ENCODE results near the gene LMF1.

The LMF1 gene

GRCh38 chr16:911101-911500, 59.7 kb downstream of the LMF1 start:
- no peaks in the 10 kb centered on the region for H3K9me3 ChIP-seq (ENCODE audit: control insufficient read depth, insufficient read depth, low read length)
- H3K27me3 ChIP-seq (ENCODE audit: control insufficient read depth, insufficient read depth, low read length): no peaks in the 10 kb centered on the region
- H3K4me3 ChIP-seq (ENCODE audit: low read depth, low read length): no peak overlapping the region
- no peaks in the 10 kb centered on the region for H3K36me3 ChIP-seq (ENCODE audit: control insufficient read depth, insufficient read depth, low read length)
- H3K9ac ChIP-seq (ENCODE audit: low read depth, low read length): no peak overlapping the region
- no peak overlapping the region for H3K27ac ChIP-seq (ENCODE audit: low read depth, low read length)
- H3K4me1 ChIP-seq (ENCODE audit: control insufficient read depth, insufficient read depth, low read length): no peaks in the 10 kb centered on the region

- H3K36me3 ChIP-seq (ENCODE audit: control insufficient read depth, insufficient read depth, low read length): no peaks in the 10 kb centered on the region
- no peaks in the 10 kb centered on the region for H3K27me3 ChIP-seq (ENCODE audit: control insufficient read depth, insufficient read depth, low read length)
- no peak overlapping the region for H3K9ac ChIP-seq (ENCODE audit: low read depth, low read length)
- H3K4me1 ChIP-seq (ENCODE audit: control insufficient read depth, insufficient read depth, low read length): no peaks in the 10 kb centered on the region
- H3K9me3 ChIP-seq (ENCODE audit: control insufficient read depth, insufficient read depth, low read length): no peaks in the 10 kb centered on the region
- no peak overlapping the region for H3K27ac ChIP-seq (ENCODE audit: low read depth, low read length)
- H3K4me3 ChIP-seq (ENCODE audit: low read depth, low read length): no peak overlapping the region
Observed at GRCh38 chr16:910181-910580, 60.6 kb downstream of the LMF1 start.

GRCh38 chr16:909281-910000, 61.3 kb downstream of the LMF1 start:
- Histone ChIP-seq H3K9me3 (ENCODE audit: control insufficient read depth, insufficient read depth, low read length) (no peaks in the 10 kb centered on the region), H3K27ac (ENCODE audit: low read depth, low read length) (no peak overlapping the region), H3K27me3 (ENCODE audit: control insufficient read depth, insufficient read depth, low read length) (no peaks in the 10 kb centered on the region), H3K4me3 (ENCODE audit: low read depth, low read length) (no peak overlapping the region), H3K9ac (ENCODE audit: low read depth, low read length) (no peak overlapping the region), H3K36me3 (ENCODE audit: control insufficient read depth, insufficient read depth, low read length) (no peaks in the 10 kb centered on the region), H3K4me1 (ENCODE audit: control insufficient read depth, insufficient read depth, low read length) (no peaks in the 10 kb centered on the region)

GRCh38 chr16:908526-909155, 62.1 kb downstream of the LMF1 start:
- no peaks in the 10 kb centered on the region for H3K4me1 ChIP-seq (ENCODE audit: control insufficient read depth, insufficient read depth, low read length)

GRCh38 chr16:907842-908241, 62.9 kb downstream of the LMF1 start:
- no peaks in the 10 kb centered on the region for H3K4me1 ChIP-seq (ENCODE audit: control insufficient read depth, insufficient read depth, low read length)
- no peaks in the 10 kb centered on the region for H3K9me3 ChIP-seq (ENCODE audit: control insufficient read depth, insufficient read depth, low read length)
- H3K4me3 ChIP-seq (ENCODE audit: low read depth, low read length): no peak overlapping the region
- no peaks in the 10 kb centered on the region for H3K27me3 ChIP-seq (ENCODE audit: control insufficient read depth, insufficient read depth, low read length)
- H3K27ac ChIP-seq (ENCODE audit: low read depth, low read length): no peak overlapping the region
- no peaks in the 10 kb centered on the region for H3K36me3 ChIP-seq (ENCODE audit: control insufficient read depth, insufficient read depth, low read length)
- H3K9ac ChIP-seq (ENCODE audit: low read depth, low read length): no peak overlapping the region

More at GRCh38 chr16:908526-909155, 62.1 kb downstream of the LMF1 start:
- Histone ChIP-seq H3K27me3 (ENCODE audit: control insufficient read depth, insufficient read depth, low read length) (no peaks in the 10 kb centered on the region), H3K4me3 (ENCODE audit: low read depth, low read length) (no peak overlapping the region), H3K27ac (ENCODE audit: low read depth, low read length) (no peak overlapping the region), H3K9ac (ENCODE audit: low read depth, low read length) (no peak overlapping the region), H3K9me3 (ENCODE audit: control insufficient read depth, insufficient read depth, low read length) (no peaks in the 10 kb centered on the region), H3K36me3 (ENCODE audit: control insufficient read depth, insufficient read depth, low read length) (no peaks in the 10 kb centered on the region)

GRCh38 chr16:907361-907760, 63.4 kb downstream of the LMF1 start:
- Histone ChIP-seq H3K9ac (ENCODE audit: low read depth, low read length) (no peak overlapping the region), H3K27me3 (ENCODE audit: control insufficient read depth, insufficient read depth, low read length) (no peaks in the 10 kb centered on the region), H3K9me3 (ENCODE audit: control insufficient read depth, insufficient read depth, low read length) (no peaks in the 10 kb centered on the region), H3K4me1 (ENCODE audit: control insufficient read depth, insufficient read depth, low read length) (no peaks in the 10 kb centered on the region), H3K27ac (ENCODE audit: low read depth, low read length) (no peak overlapping the region), H3K36me3 (ENCODE audit: control insufficient read depth, insufficient read depth, low read length) (no peaks in the 10 kb centered on the region), H3K4me3 (ENCODE audit: low read depth, low read length) (no peak overlapping the region)

- Histone ChIP-seq H3K4me1 (ENCODE audit: control insufficient read depth, insufficient read depth, low read length) (no peaks in the 10 kb centered on the region), H3K9me3 (ENCODE audit: control insufficient read depth, insufficient read depth, low read length) (no peaks in the 10 kb centered on the region), H3K27ac (ENCODE audit: low read depth, low read length) (no peak overlapping the region), H3K27me3 (ENCODE audit: control insufficient read depth, insufficient read depth, low read length) (no peaks in the 10 kb centered on the region), H3K36me3 (ENCODE audit: control insufficient read depth, insufficient read depth, low read length) (no peaks in the 10 kb centered on the region), H3K4me3 (ENCODE audit: low read depth, low read length) (no peak overlapping the region), H3K9ac (ENCODE audit: low read depth, low read length) (no peak overlapping the region)
Observed at GRCh38 chr16:906296-906695, 64.5 kb downstream of the LMF1 start.

GRCh38 chr16:901715-902601, 68.8 kb downstream of the LMF1 start:
- Histone ChIP-seq H3K4me3 (ENCODE audit: low read depth, low read length) (no peak overlapping the region), H3K36me3 (ENCODE audit: control insufficient read depth, insufficient read depth, low read length) (no peaks in the 10 kb centered on the region), H3K27me3 (ENCODE audit: control insufficient read depth, insufficient read depth, low read length) (no peaks in the 10 kb centered on the region), H3K4me1 (ENCODE audit: control insufficient read depth, insufficient read depth, low read length) (no peaks in the 10 kb centered on the region), H3K9ac (ENCODE audit: low read depth, low read length) (no peak overlapping the region), H3K9me3 (ENCODE audit: control insufficient read depth, insufficient read depth, low read length) (no peaks in the 10 kb centered on the region), H3K27ac (ENCODE audit: low read depth, low read length) (no peak overlapping the region)

GRCh38 chr16:901149-901548, 69.6 kb downstream of the LMF1 start:
- H3K36me3 ChIP-seq (ENCODE audit: control insufficient read depth, insufficient read depth, low read length): no peaks in the 10 kb centered on the region
- no peak overlapping the region for H3K4me3 ChIP-seq (ENCODE audit: low read depth, low read length)
- no peaks in the 10 kb centered on the region for H3K4me1 ChIP-seq (ENCODE audit: control insufficient read depth, insufficient read depth, low read length)
- H3K9ac ChIP-seq (ENCODE audit: low read depth, low read length): no peak overlapping the region
- no peaks in the 10 kb centered on the region for H3K27me3 ChIP-seq (ENCODE audit: control insufficient read depth, insufficient read depth, low read length)
- no peaks in the 10 kb centered on the region for H3K9me3 ChIP-seq (ENCODE audit: control insufficient read depth, insufficient read depth, low read length)
- H3K27ac ChIP-seq (ENCODE audit: low read depth, low read length): no peak overlapping the region

GRCh38 chr16:900211-900610, 70.6 kb downstream of the LMF1 start:
- H3K9me3 ChIP-seq (ENCODE audit: control insufficient read depth, insufficient read depth, low read length): no peaks in the 10 kb centered on the region
- H3K9ac ChIP-seq (ENCODE audit: low read depth, low read length): no peak overlapping the region
- no peaks in the 10 kb centered on the region for H3K4me1 ChIP-seq (ENCODE audit: control insufficient read depth, insufficient read depth, low read length)
- no peak overlapping the region for H3K27ac ChIP-seq (ENCODE audit: low read depth, low read length)
- no peak overlapping the region for H3K4me3 ChIP-seq (ENCODE audit: low read depth, low read length)
- no peaks in the 10 kb centered on the region for H3K27me3 ChIP-seq (ENCODE audit: control insufficient read depth, insufficient read depth, low read length)
- H3K36me3 ChIP-seq (ENCODE audit: control insufficient read depth, insufficient read depth, low read length): no peaks in the 10 kb centered on the region

GRCh38 chr16:899683-900060, 71.1 kb downstream of the LMF1 start:
- no peak overlapping the region for H3K9ac ChIP-seq (ENCODE audit: low read depth, low read length)
- H3K4me3 ChIP-seq (ENCODE audit: low read depth, low read length): no peak overlapping the region
- no peaks in the 10 kb centered on the region for H3K4me1 ChIP-seq (ENCODE audit: control insufficient read depth, insufficient read depth, low read length)
- H3K9me3 ChIP-seq (ENCODE audit: control insufficient read depth, insufficient read depth, low read length): no peaks in the 10 kb centered on the region
- no peak overlapping the region for H3K27ac ChIP-seq (ENCODE audit: low read depth, low read length)
- H3K27me3 ChIP-seq (ENCODE audit: control insufficient read depth, insufficient read depth, low read length): no peaks in the 10 kb centered on the region
- no peaks in the 10 kb centered on the region for H3K36me3 ChIP-seq (ENCODE audit: control insufficient read depth, insufficient read depth, low read length)
